Urothelium cell line (cell line): ENCODE results near the gene ANXA2R.

Experiments used
- DNase-seq: peaks from one replicate; pipeline ENCODE4 v3.0.0; 2011; ENCODE audit warnings: low spot score, mixed read lengths
- FAIRE-seq: peaks from 2 replicates; lab custom pipeline; 2011; peaks lifted over from hg19 to GRCh38; lab: Jason Lieb, UNC

ANXA2R gene

DNA sequence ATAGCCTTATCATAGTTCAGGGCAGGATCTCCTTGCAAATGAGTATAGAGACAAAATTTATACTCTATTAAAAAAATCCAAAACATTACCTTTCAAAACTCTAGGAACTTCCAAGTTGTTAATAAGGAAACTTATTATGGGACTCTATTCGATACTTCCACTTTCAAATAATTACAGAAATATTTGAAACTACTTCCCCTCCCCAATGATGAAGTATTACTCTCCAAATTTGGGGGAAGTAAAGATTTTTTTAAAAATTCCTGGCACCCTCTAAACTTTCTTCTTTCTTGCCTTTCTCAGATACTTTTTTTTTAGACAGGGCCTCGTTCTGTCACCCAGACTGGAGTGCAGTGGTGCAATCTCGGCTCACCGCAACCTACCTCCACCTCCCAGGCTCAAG is 35.1 kb downstream of the ANXA2R start:
- no peak for DNase-seq
- no peak for FAIRE-seq

DNA sequence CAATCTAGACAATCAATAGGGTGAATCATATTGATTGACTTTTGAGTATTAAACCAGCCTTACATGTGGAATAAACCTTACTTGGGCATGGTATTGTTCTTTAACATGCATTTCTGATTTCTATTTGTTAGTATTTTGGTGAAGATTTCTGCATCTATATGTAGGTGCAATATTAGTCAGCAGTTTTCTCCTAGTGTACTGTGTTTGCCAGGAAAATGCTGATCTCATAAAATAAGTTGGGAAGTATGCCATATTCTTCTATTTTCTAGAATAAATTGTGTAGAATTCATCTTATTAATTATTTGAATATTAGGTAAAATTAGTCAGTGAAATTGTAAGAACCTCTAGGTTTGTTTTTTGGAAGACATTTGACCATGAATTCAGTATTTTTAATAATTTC is 38.4 kb downstream of the ANXA2R start:
- no peak for FAIRE-seq
- DNase-seq: no peak

DNA sequence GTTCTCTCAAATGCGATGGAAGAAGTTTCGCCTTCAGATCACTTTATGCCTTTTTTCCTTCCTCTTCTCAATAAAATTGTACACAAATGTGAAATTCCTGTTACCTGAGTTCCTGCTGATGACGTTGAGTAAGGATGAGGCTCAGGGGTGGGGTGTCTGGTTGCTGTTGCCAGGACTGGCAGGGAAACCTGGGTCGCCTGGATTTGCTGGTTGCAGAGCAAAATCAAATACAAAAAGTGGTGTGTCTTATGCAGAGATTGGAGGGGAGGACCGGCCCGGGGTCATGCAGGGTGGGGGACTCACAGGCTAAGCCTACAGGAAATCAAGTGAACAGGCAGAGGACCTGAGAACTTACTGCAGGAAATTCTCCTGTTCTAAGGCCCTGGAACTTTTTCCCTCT is 39.2 kb downstream of the ANXA2R start:
- FAIRE-seq (no peak), DNase-seq (no peak)

DNA sequence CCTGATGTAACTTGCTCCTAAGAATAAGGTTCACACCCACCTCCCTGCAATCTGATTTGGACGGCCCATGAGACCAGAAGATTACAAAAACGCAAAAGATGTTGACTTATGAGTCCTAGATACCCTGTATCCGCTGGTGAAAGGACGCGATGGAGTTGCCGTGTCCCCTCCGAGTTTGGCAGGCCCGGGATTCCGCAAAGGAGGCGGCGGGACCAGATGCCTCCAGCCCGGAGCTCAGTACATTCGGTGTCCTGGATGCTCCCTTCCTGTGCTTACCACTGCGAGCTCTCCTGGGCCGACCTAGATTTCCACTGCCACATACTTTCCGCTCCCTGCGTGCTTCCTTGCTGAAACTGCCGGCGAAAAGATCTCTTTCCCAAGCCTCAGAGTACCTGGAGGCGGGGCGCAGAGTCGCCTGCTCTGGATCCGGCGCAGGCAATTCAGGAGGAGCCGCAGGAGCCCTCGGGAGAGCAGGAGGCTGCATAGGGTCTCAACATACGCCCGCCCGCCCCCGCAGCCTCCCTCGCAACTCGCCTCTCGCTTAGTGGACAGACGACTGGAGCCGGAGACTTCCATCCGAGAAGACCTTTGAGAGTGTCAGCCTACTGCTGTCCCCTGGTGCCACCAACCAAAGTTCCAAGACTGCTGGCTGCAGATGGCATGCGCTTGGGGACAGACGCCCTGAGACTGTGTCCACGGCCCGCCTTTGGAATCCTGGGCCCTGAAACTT is 39.8 kb downstream of the ANXA2R start:
- no peak for DNase-seq
- no peak for FAIRE-seq

DNA sequence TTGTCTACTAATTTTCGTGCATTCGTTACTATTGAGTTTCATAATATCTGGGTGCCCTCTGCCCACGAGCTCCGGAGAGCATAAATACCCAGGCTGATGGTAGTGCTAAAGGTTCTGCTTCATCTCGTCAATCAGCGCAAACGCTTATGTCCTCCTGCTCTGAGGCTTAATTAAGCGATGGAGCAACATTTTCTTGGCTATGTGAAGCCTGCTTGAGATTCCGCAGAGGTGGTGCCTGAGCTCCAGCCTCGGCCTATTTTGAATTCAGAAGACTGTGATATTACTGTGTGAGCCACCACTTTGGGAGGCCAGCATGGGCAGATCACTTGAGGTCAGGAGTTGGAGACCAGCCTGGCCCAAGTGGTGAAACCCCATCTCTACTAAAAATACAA is 44.8 kb downstream of the ANXA2R start:
- FAIRE-seq: no peak
- DNase-seq: no peak

DNA sequence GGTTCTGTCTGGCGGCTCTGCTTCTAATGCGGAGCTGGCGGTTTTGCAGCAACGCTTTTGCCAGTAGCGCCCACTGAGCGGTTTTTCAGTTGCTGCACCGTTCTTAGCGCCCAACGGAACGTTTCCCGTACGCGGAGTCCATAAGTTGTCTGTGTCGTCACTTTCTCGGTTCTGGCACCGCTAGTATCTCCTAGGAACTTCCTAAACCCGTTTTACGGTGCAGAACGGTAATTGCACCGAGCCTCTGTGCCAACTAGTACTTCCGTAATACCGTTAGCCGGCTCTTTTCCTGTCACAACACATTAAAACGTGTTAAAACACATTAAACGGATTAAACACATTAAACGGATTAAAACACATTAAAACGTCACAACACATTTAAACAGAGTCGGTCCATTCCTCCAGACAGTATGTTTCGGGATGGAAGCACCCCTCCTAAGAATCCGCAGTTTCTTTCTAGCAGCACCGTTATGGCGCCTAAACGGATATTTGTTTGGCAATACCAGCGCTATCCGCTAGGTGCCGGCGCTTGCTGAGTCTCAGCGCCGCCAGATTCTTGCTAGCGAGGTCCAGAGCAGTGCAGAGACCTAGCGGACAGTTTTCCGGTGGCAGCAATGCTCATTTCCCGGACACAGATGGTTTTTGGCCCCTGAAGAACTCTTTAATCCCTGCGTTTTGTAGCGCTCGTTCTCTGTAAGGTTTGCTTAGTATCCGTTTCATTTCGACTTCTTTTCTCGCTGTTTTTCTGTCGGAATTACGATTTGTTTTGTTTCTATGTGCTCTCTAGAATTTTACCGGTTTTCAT is 45.4 kb downstream of the ANXA2R start:
- DNase-seq: no peak

DNA sequence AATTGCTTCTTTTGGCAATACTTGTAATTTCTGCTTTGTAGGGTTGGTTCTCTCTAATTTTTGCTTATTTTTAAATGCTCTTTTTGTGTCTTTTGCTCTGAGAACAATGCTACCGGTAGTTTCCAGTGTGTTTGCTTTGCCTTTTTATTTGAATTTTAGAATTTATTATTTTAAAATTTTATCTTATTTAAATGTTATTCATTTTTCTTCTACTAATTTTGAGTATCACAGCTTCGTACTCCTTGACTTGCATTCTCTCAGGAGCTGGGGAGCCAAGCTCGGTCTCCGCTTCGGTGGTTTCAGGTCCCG is 45.9 kb downstream of the ANXA2R start:
- DNase-seq (no peak), FAIRE-seq (no peak)

More for the DNA sequence above, 45.4 kb downstream of the ANXA2R start:
- no peak for FAIRE-seq

DNA sequence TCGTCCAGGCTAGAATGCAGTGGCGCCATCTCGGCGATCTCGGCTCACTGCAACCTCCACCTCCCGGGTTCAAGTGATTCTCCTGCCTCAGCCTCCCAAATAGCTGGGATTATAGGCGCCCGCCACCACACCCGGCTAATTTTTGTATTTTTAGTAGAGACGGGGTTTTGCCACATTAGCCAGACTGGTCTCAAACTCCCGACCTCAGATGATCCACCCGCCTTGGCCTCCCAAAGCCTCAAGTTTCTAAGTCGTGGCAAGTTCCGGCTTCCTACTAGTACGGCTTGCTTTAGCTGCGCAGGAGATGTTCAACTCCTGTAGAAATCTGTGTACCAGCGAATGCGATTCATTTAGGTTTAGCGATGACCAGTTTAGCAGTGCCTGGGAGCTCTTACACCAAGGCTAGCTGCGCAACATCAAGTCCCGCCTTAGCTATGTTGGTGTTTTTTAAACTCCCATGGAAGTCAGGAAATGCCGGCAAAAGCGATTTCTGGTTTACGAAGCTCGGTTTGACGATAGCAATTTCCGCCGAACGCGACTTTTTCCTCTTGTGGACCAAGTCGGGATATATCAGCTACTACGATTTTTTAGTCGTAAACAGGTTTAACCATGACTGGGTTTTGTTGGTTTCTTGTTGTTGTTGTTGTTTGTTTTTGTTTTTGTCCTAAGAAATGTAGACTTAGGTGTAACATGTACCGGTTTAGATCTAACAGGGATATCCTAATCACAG is 46.4 kb downstream of the ANXA2R start:
- FAIRE-seq (no peak), DNase-seq (no peak)

DNA sequence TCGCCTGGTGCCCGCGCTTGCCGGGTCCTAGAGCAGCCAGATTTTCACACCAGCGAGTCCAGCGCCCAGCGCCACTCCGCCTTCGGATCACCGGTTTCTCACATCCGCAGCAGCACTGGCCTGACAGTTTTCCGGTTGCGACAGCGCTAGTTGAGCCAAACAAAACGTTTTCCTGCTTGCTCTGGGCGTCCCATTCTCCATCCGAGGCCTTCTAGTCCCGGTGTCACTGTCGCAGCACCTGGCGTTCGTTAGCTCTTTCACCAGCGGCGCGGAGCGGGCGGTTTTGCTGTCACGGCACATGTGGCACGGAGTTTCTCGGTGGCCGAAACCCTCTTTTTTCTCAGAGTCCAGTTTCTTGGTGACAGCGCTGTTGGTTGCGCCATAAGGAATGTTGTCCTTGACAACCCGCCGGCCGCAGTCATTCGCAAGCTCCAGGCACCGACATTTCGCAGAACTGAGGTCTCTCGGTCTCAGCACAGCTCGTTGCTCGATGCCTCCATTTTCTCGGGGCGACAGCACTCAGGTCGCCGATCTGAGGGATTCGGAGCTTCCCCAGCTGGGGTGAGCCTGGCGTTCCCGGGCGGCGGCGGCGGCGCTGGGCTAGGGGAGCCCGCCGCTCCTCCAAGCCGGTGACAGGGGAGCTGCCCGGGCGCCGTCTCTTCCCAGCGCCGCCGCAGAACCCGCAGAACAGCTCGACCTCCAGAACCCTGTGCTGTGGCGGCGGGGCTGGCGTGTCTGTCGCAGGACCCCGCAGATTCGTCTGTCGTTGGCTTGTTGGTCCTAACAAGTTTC is 47.8 kb downstream of the ANXA2R start:
- FAIRE-seq: no peak
- DNase-seq: no peak

DNA sequence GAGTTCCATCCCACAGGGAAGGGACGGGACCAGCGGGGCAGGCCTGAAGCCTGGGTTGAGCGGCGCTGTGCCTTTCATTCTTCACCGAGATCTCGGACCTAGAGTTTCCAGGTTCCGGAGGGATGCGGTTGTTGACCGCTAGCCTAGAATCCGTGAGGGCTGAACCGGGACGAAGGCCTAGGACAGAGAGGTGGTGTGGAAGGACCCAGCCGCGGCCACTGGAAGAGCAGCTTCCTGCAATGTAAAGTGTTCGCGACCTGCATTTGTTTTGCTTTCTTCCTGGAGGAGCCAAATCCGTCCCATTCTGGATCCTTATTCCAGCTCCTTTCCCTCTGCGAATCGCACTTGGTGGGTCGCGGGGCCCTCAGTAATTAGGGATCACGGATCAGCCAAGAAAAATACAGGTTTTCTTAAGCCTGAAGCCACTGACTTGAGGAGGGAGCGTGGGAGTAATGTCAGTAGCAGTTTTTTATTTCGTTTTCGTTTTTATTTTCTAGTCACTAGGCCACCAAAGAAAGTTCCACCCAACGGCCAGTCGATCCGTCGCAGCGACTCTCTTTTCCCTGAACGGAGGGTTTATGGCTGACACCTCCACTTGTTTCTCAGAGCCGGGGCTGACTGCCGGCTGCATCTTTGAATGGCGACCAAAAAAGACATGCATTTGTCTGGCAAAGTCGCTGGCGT is 48.6 kb downstream of the ANXA2R start:
- DNase-seq: no peak
- no peak for FAIRE-seq

DNA sequence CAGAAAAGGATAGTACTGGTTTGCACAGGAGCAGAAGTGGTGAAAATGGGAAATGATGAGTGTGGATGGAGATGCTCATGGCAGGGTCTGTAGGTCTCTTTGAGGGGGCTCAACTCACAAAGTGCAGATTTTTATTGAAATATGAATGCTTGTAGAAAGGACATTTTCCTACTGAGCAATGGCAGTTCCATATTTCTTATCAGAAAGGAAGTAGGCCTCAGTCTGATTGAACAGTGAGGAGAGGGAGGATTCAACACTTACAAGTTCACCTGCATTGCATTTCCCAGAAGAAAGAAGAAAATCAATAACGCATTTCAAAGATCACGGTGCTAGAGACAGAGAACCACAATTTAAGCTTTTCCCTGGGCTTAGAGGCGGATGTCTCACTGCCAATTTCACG is 49.2 kb downstream of the ANXA2R start:
- no peak for FAIRE-seq
- no peak for DNase-seq
